KMS-11 (cell line): Measurements from ENCODE around the gene RDH5.
A peak's percentile ranks its signal among the peaks of the same experiment; 100 is the strongest.

Experiments used
- H2AFZ ChIP-seq: fragments of 200-600 bp; sonication (generic); 2 replicates; pipeline ENCODE4 v1.6.1; 2016; ENCODE audit warnings: antibody characterized with exemption, mixed run types, low read depth
- H3K27ac ChIP-seq: fragments of 200-600 bp; sonication (generic); 2 replicates; pipeline ENCODE4 v1.6.1; 2016; ENCODE audit warnings: mild to moderate bottlenecking, mixed run types
- H3K27me3 ChIP-seq: fragments of 200-600 bp; sonication (generic); 2 replicates; pipeline ENCODE4 v1.6.1; 2017; ENCODE audit warnings: mild to moderate bottlenecking, low read depth, mixed run types, moderate library complexity; ENCODE audit not compliant: insufficient read depth
- H3K36me3 ChIP-seq: fragments of 200-600 bp; sonication (generic); 2 replicates; pipeline ENCODE4 v1.6.1; 2017; ENCODE audit warnings: mild to moderate bottlenecking, mixed run types; ENCODE audit not compliant: insufficient read depth
- H3K4me1 ChIP-seq: fragments of 200-600 bp; sonication (generic); 2 replicates; pipeline ENCODE4 v1.6.1; 2016; ENCODE audit warnings: mild to moderate bottlenecking, low read depth, mixed run types; ENCODE audit not compliant: poor library complexity, severe bottlenecking
- H3K4me2 ChIP-seq: fragments of 200-600 bp; sonication (generic); 2 replicates; pipeline ENCODE4 v1.7.0; 2016; ENCODE audit warnings: mild to moderate bottlenecking, mixed run types
- H3K4me3 ChIP-seq: fragments of 200-600 bp; sonication (generic); IDR thresholded peaks from 2 replicates; pipeline ENCODE4 v1.6.1; 2017; ENCODE audit warnings: low read depth, low read length, mixed read lengths; ENCODE audit not compliant: insufficient read depth
- H3K79me2 ChIP-seq: fragments of 200-600 bp; sonication (generic); 2 replicates; pipeline ENCODE4 v1.6.1; 2016; ENCODE audit warnings: low read depth, mixed run types; ENCODE audit not compliant: insufficient read depth
- H3K9ac ChIP-seq: fragments of 200-600 bp; sonication (generic); 2 replicates; pipeline ENCODE4 v1.6.1; 2016; ENCODE audit warnings: mild to moderate bottlenecking, mixed run types
- H4K20me1 ChIP-seq: fragments of 200-600 bp; sonication (generic); 2 replicates; pipeline ENCODE4 v1.6.1; 2016; ENCODE audit warnings: mild to moderate bottlenecking, mixed run types; ENCODE audit not compliant: insufficient read depth
- CTCF ChIP-seq: fragments of 200-600 bp; sonication (generic); conservative IDR thresholded peaks from 2 replicates; pipeline ENCODE4 v1.6.1; 2017; ENCODE audit warnings: low read depth, mild to moderate bottlenecking, antibody characterized with exemption, low read length, moderate library complexity, mixed read lengths

RDH5 gene

GRCh38 chr12:55712700-55713415, 7.3 kb upstream of the RDH5 start:
- H3K4me3 ChIP-seq = no peak overlapping the region
- no peak overlapping the region for H3K4me2 ChIP-seq
- H3K79me2 ChIP-seq = peaks cover 10% of the 10 kb centered on the region; the same call in 1 of the 2 replicates
- H3K36me3 ChIP-seq = no peaks in the 10 kb centered on the region
- H4K20me1 ChIP-seq = no peaks in the 10 kb centered on the region
- H3K27ac ChIP-seq = no peak overlapping the region
- peaks cover 51% of the 10 kb centered on the region for H3K27me3 ChIP-seq
- TF ChIP-seq CTCF = no peak
- peaks cover 27% of the 10 kb centered on the region for H3K4me1 ChIP-seq
- no peak overlapping the region for H2AFZ ChIP-seq
- H3K9ac ChIP-seq = no peak overlapping the region

DNA sequence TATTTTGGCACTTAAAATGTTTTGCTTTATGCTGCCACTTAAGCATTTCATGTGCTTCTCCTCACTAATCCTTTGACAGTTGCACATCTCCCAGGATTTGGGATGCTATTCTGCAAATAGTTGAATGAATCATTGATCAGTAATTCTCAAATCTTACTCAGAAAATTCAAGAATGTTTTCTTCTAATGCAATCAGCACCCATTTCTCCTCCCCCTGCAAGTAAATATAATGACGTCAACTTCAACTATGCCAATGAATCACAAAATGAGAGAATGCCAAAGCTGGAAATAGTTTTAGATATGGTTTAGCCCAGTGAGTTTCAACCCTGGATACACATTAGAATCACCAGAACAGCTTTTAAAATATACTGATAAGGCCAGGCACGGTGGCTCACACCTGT, 6.5 kb upstream of the RDH5 start:
- Histone ChIP-seq H3K4me2 (no peak overlapping the region), H3K36me3 (no peaks in the 10 kb centered on the region), H3K79me2 (peaks cover 10% of the 10 kb centered on the region; the same call in 1 of the 2 replicates), H3K4me3 (no peak overlapping the region), H3K9ac (no peak overlapping the region), H3K4me1 (peaks cover 25% of the 10 kb centered on the region), H2AFZ (no peak overlapping the region), H3K27me3 (peaks cover 42% of the 10 kb centered on the region), H4K20me1 (no peaks in the 10 kb centered on the region), H3K27ac (no peak overlapping the region)
- no peak for TF ChIP-seq CTCF

- no peak; the same call in 1 of the 2 replicates for TF ChIP-seq CTCF
- H3K27ac ChIP-seq = peak overlapping the region; percentile 54; the same call in 1 of the 2 replicates
- H3K9ac ChIP-seq = peak overlapping the region; percentile 45; the same call in 1 of the 2 replicates
- H3K4me2 ChIP-seq = peak overlapping the region; percentile 77
- H3K79me2 ChIP-seq = peaks cover 10% of the 10 kb centered on the region; the same call in 1 of the 2 replicates
- H3K4me1 ChIP-seq = peaks cover 31% of the 10 kb centered on the region
- peaks cover 27% of the 10 kb centered on the region; the same call in 1 of the 2 replicates for H3K27me3 ChIP-seq
- peak overlapping the region; percentile 93 for H2AFZ ChIP-seq
- no peaks in the 10 kb centered on the region for H3K36me3 ChIP-seq
- no peaks in the 10 kb centered on the region for H4K20me1 ChIP-seq
- peak overlapping the region; percentile 90 for H3K4me3 ChIP-seq
Observed at GRCh38 chr12:55715169-55715764, 4.9 kb upstream of the RDH5 start.

- H3K36me3 ChIP-seq = no peaks in the 10 kb centered on the region
- H3K4me3 ChIP-seq = peak within 1 kb of the TSS; percentile 90
- peaks cover 19% of the 10 kb centered on the region; the same call in 1 of the 2 replicates for H3K27me3 ChIP-seq
- H3K9ac ChIP-seq = peak within 1 kb of the TSS; percentile 45; the same call in 1 of the 2 replicates
- peak within 1 kb of the TSS; percentile 54 for H3K27ac ChIP-seq
- H3K4me2 ChIP-seq = peak within 1 kb of the TSS; percentile 77
- peaks cover 10% of the 10 kb centered on the region; the same call in 1 of the 2 replicates for H3K79me2 ChIP-seq
- TF ChIP-seq CTCF = peak; percentile 21
- peak within 1 kb of the TSS; percentile 93 for H2AFZ ChIP-seq
- no peaks in the 10 kb centered on the region for H4K20me1 ChIP-seq
- H3K4me1 ChIP-seq = peaks cover 39% of the 10 kb centered on the region
Observed at GRCh38 chr12:55715833-55716581, 4.2 kb upstream of the RDH5 start, which contains the start of gene BLOC1S1. TSS of gene BLOC1S1 (plus strand) at chr12:55716046. CDS start at chr12:55716052, 6 bp downstream.
